GM19438 (cell line): ENCODE results near the gene HIC1.

Experiments
- ATAC-seq: cut with Tn5 transposase; IDR thresholded peaks from one replicate; pipeline ENCODE4 v1.9.1; 2021; ENCODE audit warnings: low read depth; ENCODE audit not compliant: unreplicated experiment

The HIC1 gene

DNA sequence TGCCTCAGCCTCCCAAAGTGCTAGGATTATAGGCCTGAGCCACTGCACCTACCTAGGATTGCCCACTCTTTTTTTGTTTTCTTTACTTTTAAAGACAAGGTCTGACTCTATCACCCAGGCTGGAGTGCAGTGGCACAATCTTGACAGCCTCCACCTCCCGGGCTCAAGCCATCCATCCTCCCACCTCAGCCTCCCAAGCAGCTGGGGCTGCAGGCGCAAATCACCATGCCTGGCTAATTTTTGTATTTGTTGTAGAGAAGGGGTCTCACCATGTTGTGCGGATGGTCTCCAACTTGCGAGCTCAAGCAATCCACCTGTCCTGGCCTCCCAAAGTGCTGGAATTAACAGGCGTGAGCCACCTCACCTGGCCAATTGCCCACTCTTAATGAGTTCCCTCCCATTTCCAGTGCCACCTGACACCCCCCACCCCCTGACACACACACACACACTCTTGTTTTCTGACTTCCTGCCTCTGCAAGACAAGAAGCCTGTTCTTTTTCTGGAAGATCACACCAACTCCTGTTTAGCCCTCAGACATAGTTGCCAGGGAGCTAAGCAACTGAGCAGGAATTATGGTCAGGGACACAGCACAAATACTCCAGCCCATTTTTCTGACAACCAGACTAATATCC, 10.5 kb upstream of the HIC1 start:
- no peak for ATAC-seq

DNA sequence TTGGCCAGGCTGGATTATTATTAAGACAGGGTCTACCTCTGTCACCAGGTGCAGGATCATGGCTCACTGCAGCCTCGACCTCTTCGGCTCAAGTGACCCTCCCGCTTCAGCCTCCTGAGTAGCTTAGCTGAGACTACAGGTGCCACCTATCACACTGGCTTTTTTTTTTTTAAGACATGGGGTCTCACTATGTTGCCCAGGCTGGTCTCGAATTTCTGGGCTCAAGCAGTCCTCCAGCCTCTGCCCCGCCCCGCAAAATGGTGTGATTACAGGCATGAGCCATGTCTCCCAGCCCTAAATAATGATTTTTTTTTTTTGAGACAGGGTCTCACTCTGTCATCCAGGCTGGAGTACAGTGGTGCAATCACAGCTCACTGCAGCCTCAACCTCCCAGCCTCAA, 7.3 kb upstream of the HIC1 start:
- no peak for ATAC-seq

DNA sequence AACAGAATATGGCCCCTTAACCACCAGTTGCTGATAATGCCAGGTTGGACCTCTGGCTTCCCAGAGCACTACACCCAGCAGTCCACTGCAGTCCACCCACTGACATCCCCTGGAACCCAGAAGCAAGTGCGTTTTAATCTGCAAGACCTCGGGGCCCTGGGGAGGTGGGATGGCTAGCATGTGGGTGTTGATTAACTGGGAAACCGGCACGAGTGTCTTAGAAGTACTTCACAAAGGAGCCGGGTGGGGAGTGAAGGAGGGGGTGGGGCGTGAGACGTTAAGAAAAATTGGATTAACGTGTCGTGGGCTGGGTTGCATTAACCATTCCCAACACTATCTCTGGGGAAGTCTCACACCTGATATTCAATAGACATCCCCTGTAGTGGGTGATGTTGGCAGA, 6.1 kb upstream of the HIC1 start:
- no peak for ATAC-seq

DNA sequence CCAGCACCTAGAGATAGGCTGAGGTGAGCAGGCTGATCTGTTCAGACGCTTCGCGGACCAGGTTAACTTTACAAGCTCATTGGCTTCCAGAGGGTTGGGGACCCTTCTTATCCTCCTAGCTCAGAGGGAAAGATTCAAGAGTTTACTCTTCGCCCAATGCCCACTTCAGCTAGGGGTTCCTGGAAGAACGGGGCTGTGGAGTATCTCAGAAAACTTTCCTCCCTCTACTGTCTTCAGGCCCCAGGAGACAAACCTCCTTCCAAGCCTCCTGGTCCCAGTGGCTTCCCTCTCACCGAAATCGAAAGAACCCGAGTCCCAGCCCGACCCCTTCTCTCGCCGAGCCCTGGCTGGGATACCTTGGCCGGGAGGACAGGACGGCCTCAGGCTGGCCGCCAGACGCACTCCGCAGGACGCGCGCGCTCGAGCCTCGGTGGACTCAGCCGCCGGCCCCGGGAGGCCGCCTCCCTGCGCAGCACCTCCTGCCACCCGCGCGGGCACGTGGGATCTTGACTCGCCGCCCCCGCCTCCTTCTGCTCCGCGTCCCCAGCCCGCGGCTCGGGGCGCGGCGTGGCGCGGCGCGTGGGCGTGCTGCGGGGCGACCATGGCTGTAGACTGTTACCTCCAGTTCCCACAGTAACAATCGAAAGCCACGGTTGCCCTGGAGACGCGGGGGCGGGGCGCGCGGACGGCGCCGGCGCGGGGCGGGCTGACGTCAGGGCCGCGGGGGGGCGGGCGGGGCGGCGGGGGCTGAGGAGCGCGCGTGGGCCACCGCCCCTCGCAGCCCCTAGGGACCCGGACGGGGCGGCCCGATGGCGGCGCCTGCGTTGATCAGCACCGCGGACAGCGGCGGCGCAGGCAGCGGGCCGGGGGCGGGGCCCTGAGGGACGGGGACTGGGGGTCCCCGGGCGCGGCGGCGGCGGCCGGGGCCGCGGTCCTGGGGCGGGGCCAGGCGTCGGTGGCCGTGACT, 5.3 kb upstream of the HIC1 start:
- no peak for ATAC-seq

DNA sequence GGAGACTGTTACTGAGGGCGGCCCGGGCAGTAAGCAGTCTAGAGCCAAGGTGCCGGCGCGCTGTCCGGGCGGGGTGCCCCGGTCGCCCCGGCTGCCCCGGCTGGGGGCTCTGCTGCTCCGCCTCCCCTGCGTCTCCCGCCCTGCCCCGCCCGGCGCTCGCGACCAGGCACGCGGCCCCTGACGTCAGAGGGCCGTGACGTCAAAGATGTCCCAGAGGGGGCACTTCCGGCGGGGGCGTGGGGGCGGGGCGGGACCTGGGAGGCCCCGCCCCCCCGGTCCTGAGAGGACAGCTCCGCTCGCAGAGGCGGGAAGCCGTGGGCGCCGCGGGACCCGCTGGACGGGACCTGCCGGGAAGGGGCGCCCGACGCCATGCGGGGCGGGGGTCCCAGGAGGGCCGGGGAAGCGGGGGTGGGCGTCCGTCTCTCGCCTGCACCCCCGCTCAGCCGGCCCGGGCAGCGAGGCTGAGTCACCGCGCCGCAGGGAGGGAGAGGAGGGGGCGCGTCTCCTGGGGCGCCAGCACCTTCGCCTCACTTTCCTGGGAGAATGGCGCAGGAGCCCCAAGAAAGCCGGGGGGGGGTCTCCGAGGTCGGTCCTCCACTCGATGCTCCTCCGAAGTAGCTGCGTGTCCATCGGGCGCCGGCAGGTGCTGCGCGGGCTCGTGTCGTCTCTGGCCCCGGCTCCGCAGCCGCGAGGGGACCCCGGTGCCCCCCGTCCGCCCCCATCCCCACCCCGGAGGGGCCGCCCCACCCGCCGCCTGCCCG, 4.4 kb upstream of the HIC1 start:
- no peak for ATAC-seq

DNA sequence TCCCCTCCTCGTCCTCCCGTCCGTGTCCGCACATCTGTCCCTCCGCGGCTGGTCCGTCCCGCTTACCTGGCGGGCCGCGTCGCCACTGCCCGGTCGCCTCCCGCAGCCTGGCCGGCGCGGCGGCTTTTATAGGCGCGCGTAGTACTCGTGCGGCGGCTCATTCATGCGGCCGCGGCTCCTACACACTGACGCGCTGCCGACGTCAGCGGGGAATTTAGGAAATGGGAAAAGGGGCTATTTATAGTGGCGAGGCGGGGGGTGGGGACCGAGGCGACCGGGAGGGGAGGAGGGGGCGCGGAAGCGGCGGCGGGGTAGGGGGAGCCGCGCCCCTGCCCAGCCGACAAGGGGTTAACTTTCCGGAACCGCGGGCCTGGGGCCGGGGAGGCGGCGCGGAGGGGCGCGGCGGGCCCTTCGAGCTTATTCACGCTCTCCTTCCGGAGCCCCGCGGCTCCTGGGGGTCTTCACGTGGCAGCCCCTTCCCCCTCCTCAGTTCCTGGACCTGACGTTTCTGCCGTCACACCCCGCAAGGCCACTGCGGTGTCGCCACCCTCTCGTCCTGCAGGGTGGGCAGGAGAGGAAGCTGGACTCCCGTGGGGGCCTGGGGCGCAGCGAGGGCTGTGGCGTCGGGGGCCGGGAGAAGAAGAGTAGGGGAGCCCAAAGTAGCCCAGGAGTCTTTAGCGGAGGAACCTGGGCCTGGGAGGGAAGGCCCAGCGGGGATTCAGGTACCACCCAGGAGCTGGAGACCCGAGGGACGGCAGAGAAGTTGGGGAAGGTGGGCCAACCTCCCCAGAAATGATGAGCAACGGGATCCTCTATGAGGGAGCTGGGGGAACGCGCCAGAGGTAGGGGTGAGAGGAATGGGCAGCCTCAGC, 3.6 kb upstream of the HIC1 start:
- ATAC-seq: no peak

DNA sequence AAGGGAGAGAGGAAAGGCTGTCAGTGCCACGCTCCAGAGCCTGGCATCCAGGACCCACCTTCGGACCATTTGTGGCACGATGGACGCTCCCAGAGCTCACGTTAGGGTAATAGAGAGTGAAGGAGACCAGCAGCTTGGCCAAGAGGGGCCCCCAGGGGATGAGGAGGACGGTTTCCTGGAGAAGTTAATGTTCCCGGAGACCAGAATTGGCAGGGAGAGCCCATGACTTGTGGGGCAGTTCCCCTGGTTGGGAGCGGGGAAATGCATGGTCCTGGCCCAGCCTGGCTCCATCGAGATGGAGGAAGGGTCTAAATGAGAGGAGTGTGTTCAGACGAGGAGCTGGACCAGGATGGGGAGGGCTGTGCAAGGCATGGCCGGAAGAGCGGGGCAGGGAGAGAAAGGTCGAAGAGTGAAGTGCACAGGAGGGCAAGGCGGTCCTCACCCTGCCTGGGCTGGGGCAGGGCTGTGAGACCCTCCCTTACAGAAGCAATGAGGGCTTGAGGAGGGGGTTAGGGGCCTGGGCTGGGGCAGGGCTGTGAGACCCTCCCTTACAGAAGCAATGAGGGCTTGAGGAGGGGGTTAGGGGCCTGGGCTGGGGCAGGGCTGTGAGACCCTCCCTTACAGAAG, 2.9 kb upstream of the HIC1 start:
- ATAC-seq: no peak

DNA sequence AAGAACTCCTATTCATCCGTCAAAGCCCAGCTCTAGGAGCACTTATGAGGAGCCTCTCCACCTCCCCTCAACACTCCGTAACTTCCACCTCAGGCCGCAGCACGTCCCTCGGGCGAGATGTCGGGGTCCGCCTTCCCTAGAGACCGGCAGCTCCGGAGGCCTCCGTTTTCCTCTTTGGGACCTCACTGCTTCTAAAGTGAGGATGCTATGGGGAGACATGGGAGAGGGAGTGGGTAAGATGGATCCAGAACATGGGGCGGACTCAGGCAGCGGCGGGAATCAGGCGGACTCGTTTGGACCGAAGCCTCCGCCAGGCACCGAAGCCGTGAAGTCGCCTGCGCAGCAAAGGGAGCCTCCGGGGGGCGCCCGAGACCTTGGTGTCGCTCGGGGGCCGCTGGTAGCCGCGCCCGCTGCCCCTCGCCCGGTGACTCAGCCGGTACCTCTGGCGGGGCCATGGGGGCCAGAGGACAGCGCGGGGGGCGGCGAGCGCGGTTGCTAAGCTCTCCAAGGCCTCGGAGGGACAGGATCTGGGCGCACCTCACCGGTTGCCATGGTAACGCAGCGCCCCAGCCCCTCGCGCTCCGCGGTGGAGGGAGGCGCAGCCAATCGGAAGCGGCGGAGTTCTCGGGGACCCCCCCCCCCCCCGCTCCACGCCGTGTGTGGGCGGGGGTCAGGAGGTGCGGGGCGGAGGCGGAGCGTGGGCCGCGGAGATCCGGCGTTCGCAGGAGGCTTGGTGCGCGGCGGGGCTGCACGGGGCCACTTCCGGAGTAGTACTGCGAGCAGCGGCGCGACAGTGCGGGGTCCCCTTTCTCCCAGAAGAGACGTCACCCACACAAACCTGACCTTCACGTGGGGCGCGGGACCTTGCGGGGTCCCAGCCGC, 1.3 kb upstream of the HIC1 start:
- ATAC-seq: no peak

DNA sequence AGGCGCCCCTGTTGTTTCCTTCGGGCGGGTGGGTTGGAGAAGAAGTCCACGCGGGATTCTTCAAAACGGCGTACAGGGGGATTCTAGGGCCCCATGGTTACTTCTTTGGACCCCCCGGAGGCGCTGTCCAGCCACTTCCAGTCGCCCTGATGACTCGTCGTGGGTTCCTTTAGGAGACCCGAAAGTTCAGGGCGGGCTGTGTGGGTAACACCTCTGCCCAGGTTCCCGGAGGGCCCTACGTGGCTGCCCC, 716 bp upstream of the HIC1 start:
- ATAC-seq: no peak

DNA sequence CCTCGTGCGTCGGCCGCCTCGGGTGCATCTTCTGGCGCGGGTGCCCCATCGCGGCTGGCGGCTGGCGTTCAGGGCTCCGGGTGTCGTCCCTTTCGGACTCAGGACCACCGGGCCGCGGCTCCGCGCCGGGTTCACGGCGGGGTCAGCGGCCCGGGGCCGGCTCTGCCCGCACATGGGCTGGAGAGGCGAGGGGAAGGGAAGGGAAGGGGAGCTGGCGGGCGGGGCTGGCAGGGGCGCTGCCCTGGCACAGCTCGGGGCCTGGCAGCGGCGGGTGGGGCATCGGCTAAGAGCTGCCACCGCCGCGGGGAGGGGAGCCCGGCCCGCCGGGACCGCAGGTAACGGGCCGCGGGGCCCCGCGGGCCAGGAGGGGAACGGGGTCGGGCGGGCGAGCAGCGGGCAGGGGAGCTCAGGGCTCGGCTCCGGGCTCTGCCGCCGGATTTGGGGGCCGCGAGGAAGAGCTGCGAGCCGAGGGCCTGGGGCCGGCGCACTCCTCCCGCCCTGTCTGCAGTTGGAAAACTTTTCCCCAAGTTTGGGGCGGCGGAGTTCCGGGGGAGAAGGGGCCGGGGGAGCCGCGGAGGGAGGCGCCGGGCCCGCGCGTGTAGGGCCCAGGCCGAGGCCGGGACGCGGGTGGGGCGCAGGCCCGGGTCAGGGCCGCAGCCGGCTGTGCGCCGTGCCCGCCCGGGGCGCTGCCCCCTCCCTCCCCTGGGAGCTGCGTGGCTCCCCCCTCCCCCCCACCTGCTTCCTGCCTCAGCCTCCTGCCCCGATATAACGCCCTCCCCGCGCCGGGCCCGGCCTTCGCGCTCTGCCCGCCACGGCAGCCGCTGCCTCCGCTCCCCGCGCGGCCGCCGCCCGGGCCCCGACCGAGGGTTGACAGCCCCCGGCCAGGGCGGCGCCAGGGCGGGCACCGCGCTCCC, 646 bp downstream of the HIC1 start:
- ATAC-seq: no peak

DNA sequence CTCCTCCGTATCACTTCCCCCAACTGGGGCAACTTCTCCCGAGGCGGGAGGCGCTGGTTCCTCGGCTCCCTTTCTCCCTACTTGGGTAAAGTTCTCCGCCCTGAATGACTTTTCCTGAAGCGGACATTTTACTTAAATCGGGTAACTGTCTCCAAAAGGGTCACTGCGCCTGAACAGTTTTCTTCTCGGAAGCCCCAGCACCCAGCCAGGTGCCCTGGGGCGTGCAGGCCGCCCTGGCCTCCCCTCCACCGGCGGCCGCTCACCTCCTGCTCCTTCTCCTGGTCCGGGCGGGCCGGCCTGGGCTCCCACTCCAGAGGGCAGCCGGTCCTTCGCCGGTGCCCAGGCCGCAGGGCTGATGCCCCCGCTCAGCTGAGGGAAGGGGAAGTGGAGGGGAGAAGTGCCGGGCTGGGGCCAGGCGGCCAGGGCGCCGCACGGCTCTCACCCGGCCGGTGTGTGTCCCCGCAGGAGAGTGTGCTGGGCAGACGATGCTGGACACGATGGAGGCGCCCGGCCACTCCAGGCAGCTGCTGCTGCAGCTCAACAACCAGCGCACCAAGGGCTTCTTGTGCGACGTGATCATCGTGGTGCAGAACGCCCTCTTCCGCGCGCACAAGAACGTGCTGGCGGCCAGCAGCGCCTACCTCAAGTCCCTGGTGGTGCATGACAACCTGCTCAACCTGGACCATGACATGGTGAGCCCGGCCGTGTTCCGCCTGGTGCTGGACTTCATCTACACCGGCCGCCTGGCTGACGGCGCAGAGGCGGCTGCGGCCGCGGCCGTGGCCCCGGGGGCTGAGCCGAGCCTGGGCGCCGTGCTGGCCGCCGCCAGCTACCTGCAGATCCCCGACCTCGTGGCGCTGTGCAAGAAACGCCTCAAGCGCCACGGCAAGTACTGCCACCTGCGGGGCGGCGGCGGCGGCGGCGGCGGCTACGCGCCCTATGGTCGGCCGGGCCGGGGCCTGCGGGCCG, 1.6 kb downstream of the HIC1 start:
- no peak for ATAC-seq

DNA sequence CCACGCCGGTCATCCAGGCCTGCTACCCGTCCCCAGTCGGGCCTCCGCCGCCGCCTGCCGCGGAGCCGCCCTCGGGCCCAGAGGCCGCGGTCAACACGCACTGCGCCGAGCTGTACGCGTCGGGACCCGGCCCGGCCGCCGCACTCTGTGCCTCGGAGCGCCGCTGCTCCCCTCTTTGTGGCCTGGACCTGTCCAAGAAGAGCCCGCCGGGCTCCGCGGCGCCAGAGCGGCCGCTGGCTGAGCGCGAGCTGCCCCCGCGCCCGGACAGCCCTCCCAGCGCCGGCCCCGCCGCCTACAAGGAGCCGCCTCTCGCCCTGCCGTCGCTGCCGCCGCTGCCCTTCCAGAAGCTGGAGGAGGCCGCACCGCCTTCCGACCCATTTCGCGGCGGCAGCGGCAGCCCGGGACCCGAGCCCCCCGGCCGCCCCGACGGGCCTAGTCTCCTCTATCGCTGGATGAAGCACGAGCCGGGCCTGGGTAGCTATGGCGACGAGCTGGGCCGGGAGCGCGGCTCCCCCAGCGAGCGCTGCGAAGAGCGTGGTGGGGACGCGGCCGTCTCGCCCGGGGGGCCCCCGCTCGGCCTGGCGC, 2.4 kb downstream of the HIC1 start:
- no peak for ATAC-seq

DNA sequence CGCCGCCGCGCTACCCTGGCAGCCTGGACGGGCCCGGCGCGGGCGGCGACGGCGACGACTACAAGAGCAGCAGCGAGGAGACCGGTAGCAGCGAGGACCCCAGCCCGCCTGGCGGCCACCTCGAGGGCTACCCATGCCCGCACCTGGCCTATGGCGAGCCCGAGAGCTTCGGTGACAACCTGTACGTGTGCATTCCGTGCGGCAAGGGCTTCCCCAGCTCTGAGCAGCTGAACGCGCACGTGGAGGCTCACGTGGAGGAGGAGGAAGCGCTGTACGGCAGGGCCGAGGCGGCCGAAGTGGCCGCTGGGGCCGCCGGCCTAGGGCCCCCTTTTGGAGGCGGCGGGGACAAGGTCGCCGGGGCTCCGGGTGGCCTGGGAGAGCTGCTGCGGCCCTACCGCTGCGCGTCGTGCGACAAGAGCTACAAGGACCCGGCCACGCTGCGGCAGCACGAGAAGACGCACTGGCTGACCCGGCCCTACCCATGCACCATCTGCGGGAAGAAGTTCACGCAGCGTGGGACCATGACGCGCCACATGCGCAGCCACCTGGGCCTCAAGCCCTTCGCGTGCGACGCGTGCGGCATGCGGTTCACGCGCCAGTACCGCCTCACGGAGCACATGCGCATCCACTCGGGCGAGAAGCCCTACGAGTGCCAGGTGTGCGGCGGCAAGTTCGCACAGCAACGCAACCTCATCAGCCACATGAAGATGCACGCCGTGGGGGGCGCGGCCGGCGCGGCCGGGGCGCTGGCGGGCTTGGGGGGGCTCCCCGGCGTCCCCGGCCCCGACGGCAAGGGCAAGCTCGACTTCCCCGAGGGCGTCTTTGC, 3.1 kb downstream of the HIC1 start:
- ATAC-seq: no peak

DNA sequence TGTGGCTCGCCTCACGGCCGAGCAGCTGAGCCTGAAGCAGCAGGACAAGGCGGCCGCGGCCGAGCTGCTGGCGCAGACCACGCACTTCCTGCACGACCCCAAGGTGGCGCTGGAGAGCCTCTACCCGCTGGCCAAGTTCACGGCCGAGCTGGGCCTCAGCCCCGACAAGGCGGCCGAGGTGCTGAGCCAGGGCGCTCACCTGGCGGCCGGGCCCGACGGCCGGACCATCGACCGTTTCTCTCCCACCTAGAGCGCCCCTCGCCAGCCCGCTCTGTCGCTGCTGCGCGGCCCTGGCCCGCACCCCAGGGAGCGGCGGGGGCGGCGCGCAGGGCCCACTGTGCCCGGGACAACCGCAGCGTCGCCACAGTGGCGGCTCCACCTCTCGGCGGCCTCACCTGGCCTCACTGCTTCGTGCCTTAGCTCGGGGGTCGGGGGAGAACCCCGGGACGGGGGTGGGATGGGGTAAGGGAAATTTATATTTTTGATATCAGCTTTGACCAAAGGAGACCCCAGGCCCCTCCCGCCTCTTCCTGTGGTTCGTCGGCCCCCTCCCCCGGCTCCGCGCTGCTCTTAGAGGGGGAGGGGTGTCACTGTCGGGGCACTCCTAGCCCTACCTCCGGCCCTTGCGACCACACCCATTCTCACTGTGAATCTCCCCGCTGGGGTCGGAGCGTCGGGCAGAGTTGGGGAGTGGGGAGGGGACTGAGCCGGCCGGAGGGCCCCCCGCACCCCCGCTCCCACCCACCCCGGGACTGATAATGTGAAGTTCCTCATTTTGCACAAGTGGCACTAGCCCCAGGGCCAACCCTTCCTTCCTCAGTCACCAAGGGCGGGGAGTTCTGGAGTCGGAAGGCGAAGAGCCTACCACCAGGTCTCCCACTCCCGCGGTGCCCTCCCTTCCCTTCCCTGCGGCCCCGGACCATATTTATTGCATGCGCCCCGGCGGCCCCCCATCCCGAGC, 4.0 kb downstream of the HIC1 start:
- ATAC-seq: no peak
